ENCODE data around the gene NLRP1.

The NLRP1 gene

GRCh38 chr17:5563456-5563855, 20.9 kb downstream of the NLRP1 start:
- TF ChIP-seq, protein P1, sequence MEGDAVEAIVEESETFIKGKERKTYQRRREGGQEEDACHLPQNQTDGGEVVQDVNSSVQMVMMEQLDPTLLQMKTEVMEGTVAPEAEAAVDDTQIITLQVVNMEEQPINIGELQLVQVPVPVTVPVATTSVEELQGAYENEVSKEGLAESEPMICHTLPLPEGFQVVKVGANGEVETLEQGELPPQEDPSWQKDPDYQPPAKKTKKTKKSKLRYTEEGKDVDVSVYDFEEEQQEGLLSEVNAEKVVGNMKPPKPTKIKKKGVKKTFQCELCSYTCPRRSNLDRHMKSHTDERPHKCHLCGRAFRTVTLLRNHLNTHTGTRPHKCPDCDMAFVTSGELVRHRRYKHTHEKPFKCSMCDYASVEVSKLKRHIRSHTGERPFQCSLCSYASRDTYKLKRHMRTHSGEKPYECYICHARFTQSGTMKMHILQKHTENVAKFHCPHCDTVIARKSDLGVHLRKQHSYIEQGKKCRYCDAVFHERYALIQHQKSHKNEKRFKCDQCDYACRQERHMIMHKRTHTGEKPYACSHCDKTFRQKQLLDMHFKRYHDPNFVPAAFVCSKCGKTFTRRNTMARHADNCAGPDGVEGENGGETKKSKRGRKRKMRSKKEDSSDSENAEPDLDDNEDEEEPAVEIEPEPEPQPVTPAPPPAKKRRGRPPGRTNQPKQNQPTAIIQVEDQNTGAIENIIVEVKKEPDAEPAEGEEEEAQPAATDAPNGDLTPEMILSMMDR (IDR thresholded peaks at IDR 0.05) = no peak
- Histone ChIP-seq H3K27ac (no peak overlapping the region), H3K4me3 (no peak overlapping the region)
- DNase-seq (ENCODE audit: low spot score) = no peak

GRCh38 chr17:5562661-5563360, 21.5 kb downstream of the NLRP1 start:
- Histone ChIP-seq H3K27ac (no peak overlapping the region), H3K4me3 (no peak overlapping the region)
- TF ChIP-seq, protein P1 (IDR thresholded peaks at IDR 0.05) = no peak
- no peak for DNase-seq (ENCODE audit: low spot score)

DNA sequence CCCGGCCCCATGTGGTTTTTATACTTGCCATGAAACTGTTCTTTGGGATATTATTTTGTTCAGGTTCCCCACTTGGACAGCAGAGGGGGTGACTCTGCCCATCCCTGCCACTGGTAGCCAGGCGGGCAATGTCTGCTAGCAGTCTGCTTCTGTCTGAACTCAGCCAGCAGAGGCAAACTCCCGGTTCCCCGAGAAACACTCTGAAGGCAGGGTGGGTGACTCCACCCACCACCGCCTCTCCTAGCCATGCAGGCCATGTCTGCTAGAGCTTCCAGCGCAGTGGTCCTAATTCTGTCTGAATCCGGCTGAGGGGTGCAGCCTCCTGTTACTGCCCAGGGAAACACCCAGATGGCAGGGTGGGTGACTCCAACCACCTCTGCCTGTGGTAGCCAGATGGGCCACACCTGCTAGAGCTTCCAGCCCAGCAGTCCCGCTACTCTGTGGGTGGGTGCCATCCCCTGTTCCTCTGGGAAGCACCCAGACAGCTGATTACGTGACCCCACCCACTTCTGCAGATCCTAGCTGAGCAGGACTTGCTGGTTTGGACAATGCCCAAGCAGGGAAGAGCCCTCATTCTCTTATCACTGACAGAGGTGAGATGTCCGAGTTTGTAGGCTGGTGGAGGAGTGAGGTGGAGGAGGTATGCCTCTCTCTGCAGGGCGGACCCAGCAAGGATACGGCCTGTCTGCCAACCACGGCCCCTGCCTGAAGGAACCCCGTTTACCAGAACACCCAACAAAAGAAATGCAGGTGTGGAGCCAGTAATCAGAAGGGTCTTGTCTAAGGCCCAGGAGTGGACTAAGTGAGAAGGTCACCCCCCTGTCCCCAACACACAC, 22.4 kb downstream of the NLRP1 start:
- DNase-seq (ENCODE audit: low spot score) = no peak
- Histone ChIP-seq H3K27ac (no peak overlapping the region), H3K4me3 (no peak overlapping the region)
- TF ChIP-seq, protein P1 (IDR thresholded peaks at IDR 0.05) = no peak

DNA sequence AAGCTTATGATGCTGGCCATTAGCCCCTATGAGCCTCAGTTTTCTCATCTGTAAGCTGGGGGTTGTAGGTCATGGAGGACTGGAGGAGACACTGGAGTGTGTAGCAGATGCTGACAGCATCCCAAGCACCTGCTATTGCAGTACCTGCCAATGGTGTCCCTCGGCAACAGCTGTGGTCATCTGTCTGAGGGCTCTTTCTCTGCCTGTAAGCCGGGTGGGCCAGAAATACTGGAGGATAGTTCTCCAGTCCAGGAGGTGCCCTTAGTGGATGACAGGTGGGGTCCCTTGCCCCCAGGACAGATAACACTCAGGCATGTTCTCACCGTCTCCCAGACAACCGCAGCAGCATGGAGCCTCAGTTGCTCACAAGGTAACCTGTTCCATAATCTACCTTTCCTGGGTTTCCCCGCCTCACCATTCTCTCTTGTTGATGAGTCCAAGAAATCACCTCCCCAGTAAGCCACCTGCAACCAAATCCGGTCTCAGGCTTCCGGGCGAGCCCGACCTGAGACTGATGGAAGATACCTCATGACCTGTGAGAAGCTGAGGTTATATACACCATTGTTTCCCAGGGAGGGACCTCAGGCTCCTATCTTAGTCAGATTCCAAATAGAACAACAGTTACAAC, 23.8 kb downstream of the NLRP1 start:
- TF ChIP-seq, protein P1 (IDR thresholded peaks at IDR 0.05) = no peak
- H3K27ac ChIP-seq = no peak overlapping the region
- H3K4me3 ChIP-seq = no peak overlapping the region
- peak; percentile 62 for DNase-seq (ENCODE audit: low spot score)

DNA sequence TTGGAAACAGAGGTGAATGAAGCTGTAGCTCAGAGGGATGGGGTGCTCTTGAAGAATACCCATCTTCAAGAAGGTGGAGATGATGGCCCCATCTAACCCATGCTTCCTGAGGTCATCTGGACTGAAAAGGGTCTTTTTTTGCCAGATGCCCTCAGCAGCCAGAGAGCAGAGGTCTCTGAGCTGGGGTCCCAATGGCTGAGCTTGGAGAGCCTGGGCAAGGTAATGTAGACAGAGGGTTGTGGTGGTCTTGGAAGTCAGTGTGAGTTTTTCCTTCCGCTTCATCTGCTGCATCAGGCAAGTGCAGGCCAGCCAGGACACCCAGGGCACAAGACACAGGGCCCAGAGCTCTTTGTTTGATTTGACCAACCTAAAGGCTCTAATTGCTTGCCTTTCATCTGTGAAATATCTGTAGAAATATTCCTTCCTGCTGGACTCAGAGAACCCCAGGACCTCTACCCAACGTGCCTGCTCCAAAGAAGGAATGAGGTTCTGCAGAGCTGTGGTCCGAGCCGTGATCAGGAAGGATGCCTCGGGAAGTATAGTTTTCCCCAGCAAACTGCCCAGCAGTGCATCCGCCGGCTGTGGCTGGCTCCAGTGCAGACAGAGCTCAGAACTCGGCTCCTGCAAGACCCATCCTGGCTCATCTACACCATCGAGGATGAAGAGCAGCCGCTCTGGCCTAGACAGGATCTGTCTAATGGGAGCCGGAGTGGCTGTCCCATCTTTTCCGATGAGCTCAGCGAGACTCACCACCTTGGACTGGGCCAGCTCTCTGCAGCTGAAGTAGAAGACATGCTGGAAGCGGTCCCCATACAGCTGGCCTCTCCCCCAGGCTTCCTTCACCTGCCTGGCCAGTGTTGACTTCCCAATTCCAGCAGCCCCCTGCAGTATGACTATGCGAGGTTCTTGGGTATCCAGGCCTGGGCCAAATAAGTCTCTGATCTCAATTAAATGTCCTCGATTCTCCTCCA, 25.2 kb downstream of the NLRP1 start:
- Histone ChIP-seq H3K27ac (no peak overlapping the region), H3K4me3 (no peak overlapping the region)

DNA sequence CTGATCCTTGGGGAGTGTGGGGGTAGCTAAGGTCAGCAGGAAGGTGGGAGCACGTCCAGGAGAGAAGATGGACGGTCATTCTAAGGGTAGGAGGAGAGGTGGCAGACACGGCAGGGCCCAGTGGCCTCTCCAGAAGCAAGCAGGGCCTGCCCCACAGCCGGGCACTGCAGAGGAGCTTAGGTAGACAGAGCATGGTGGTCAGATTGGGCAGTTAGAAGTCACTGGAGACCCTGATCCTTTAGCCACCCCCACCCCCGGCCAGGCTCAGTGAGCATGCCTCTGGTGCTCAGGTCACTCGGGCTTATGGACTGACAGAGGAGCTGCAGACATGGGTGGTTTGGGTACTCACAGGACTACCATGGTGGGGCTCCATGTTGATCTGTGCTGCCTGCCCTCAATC, 26.3 kb downstream of the NLRP1 start:
- peak; percentile 45 for DNase-seq (ENCODE audit: low spot score)
- Histone ChIP-seq H3K4me3 (no peak overlapping the region), H3K27ac (no peak overlapping the region)
- TF ChIP-seq, protein P1 (IDR thresholded peaks at IDR 0.05) = no peak

More for the DNA sequence above, 25.2 kb downstream of the NLRP1 start:
- peak; percentile 64 for DNase-seq (ENCODE audit: low spot score)
- TF ChIP-seq, protein P1 (IDR thresholded peaks at IDR 0.05) = no peak
